Muscle of back (tissue), 11 donors: ENCODE data around the gene WNT4. TPM values are rescaled to one million over a fixed set of nuclear protein-coding genes. Genes with fewer than 3 reads are reported as not detected.

Source experiments
- DNase-seq, 3 donors: peaks; one replicate each; pipeline versions ENCODE4 v3.0.0 to v3.0.0-alpha.2; 2013
- polyA plus RNA-seq, 10 donors: library from polyadenylated mRNA; unstranded; fragments of 120-200 nt; gene quantifications; one replicate each; pipeline ENCODE4 v1.2.1, GENCODE V29; 2013; ENCODE audit not compliant: insufficient read length in 10 of 10

The WNT4 gene
- polyA plus RNA-seq, 10 donors = 2.0 to 5.9 (median 3.2) TPM

GRCh38 chr1:22077728-22078127, 65.2 kb downstream of the WNT4 start:
- DNase-seq = no peak

DNA sequence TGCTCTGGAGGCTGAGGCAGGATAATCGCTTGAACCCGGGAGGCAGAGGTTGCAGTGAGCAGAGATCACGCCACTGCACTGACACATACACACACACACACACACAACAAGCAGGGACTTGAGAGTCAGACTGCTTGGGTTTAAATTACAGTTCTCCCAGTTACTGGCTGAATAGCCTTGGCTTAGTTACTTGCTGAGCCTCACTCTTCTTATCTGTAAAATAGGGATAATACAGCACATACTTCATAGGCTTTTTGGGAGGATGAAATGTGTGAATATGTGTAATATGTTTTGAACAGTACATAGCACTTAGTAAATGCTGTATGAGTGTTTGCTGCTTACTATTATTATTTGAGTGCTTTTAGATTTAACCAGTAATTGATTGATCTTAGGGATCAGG, 66.6 kb downstream of the WNT4 start:
- no peak for DNase-seq

GRCh38 chr1:22075718-22076117, 67.2 kb downstream of the WNT4 start:
- no peak for DNase-seq

GRCh38 chr1:22074803-22075202, 68.1 kb downstream of the WNT4 start:
- no peak for DNase-seq

DNA sequence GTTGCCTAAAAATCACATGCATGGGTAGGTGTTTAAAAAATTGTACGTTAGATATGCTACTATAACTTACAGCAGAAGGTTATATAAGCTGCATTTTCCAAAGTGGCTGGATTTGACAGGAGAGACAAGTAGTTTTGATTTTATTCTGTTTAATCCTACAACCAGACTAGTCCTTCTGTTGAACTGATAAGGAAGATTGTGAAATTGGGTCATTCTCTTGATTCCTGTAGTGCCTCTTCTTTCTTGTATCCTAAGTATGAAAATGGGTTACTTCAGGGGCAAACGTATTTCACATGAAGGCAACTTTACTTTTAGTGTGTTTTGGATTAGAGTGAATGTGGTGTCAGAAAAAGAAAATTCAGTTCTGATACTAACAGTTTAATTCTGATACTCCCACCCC, 71.4 kb downstream of the WNT4 start:
- no peak for DNase-seq

Other genes starting within 250 kb of the WNT4 start
- 100 to 1,000 TPM; 190 to 364 (median 273) TPM for gene HSPG2, start 205.8 kb downstream of the WNT4 start, polyA plus RNA-seq
- gene CELA3B, start 166.1 kb downstream of the WNT4 start, polyA plus RNA-seq = under 1 TPM in 1 of 10 donors, not detected in 9; 0.99 TPM
- gene CELA3A, start 141.4 kb downstream of the WNT4 start, polyA plus RNA-seq = under 1 TPM in 5 of 10 donors, not detected in 5; 0.21 to 0.57 (median 0.35) TPM
- 100 to 1,000 TPM; 216 to 288 (median 243) TPM for gene CDC42, start 90.4 kb downstream of the WNT4 start, polyA plus RNA-seq